Neural progenitor cell (in vitro differentiated cells): ENCODE measurements around the gene SH3D21. TPM values are rescaled to one million over a fixed set of nuclear protein-coding genes. Genes with fewer than 3 reads are reported as not detected.

Experiments used
- DNase-seq: peaks from one replicate; pipeline ENCODE4 v3.0.0-alpha.2; 2016; ENCODE audit warnings: low spot score
- H2AFZ ChIP-seq: fragments of 200-600 bp; sonication (generic); replicated peaks from 2 replicates; pipeline ENCODE4 v1.6.1; 2016; ENCODE audit warnings: antibody characterized with exemption
- H3F3A ChIP-seq: fragments of 200-600 bp; sonication (generic); 2 replicates; pipeline ENCODE4 v1.6.1; 2016; ENCODE audit warnings: antibody characterized with exemption, low read depth
- H3K27ac ChIP-seq: fragments of 200-600 bp; sonication (generic); 2 replicates; pipeline ENCODE4 v1.5.1; 2016; ENCODE audit warnings: mild to moderate bottlenecking
- H3K27me3 ChIP-seq: fragments of 200-600 bp; sonication (generic); 2 replicates; pipeline ENCODE4 v1.6.1; 2016; ENCODE audit warnings: mild to moderate bottlenecking, moderate library complexity
- H3K36me3 ChIP-seq: fragments of 200-600 bp; sonication (generic); 2 replicates; pipeline ENCODE4 v1.5.1; 2016
- H3K4me1 ChIP-seq: fragments of 200-600 bp; sonication (generic); 2 replicates; pipeline ENCODE4 v1.6.1; 2016; ENCODE audit warnings: mixed run types
- H3K4me2 ChIP-seq: fragments of 200-600 bp; sonication (generic); 2 replicates; pipeline ENCODE4 v1.6.1; 2016
- H3K4me3 ChIP-seq: fragments of 200-600 bp; sonication (generic); 2 replicates; pipeline ENCODE4 v1.5.1; 2016
- H3K79me2 ChIP-seq: fragments of 200-600 bp; sonication (generic); 2 replicates; pipeline ENCODE4 v1.6.1; 2016; ENCODE audit warnings: low read depth
- H3K9ac ChIP-seq: fragments of 200-600 bp; sonication (generic); 2 replicates; pipeline ENCODE4 v1.6.1; 2016
- H3K9me3 ChIP-seq: fragments of 200-600 bp; sonication (generic); 2 replicates; pipeline ENCODE4 v1.5.1; 2016; ENCODE audit warnings: low read depth
- H4K20me1 ChIP-seq: fragments of 200-600 bp; sonication (generic); 2 replicates; pipeline ENCODE4 v1.6.1; 2016; ENCODE audit warnings: low read depth
- H3K27ac Mint-ChIP-seq: 3 replicates; pipeline ENCODE4 v1.8.0; 2021; ENCODE audit warnings: mixed read lengths
- H3K27me3 Mint-ChIP-seq: 2 replicates; pipeline ENCODE4 v1.8.0; 2022; ENCODE audit warnings: low read depth, mild to moderate bottlenecking, inconsistent platforms, moderate library complexity, mixed read lengths; ENCODE audit not compliant: insufficient read depth
- H3K36me3 Mint-ChIP-seq: 3 replicates; pipeline ENCODE4 v1.8.0; 2021; ENCODE audit warnings: mixed read lengths
- H3K4me1 Mint-ChIP-seq: 3 replicates; pipeline ENCODE4 v1.8.0; 2021; ENCODE audit warnings: mixed read lengths
- H3K4me3 Mint-ChIP-seq: 3 replicates; pipeline ENCODE4 v1.8.0; 2021; ENCODE audit warnings: mild to moderate bottlenecking, moderate library complexity, mixed read lengths
- H3K9me3 Mint-ChIP-seq: 3 replicates; pipeline ENCODE4 v1.8.0; 2020; ENCODE audit warnings: mixed read lengths
- CTCF ChIP-seq: fragments of 200-600 bp; sonication (generic); IDR thresholded peaks from 2 replicates; pipeline ENCODE4 v1.5.1; 2017; ENCODE audit warnings: antibody characterized with exemption, mild to moderate bottlenecking
- EZH2 ChIP-seq: fragments of 200-600 bp; sonication (generic); IDR thresholded peaks from 2 replicates; pipeline ENCODE4 v1.6.1; 2017; ENCODE audit warnings: antibody characterized with exemption, mild to moderate bottlenecking, moderate library complexity
- EZH2phosphoT487 ChIP-seq: fragments of 200-600 bp; sonication (generic); IDR thresholded peaks from 2 replicates; pipeline ENCODE4 v1.6.1; 2017; ENCODE audit warnings: antibody characterized with exemption
- total RNA-seq: library from RNA; depleted of rRNA; stranded (reverse); fragments of >200 nt; gene quantifications from 2 replicates; pipeline ENCODE4 v1.2.3, GENCODE V29; 2015; ENCODE audit warnings: low replicate concordance

Gene SH3D21
- total RNA-seq, 1 donor from 2014 or later = 6.1 TPM

GRCh38 chr1:36343651-36344394, 37.7 kb downstream of the SH3D21 start:
- H3K4me1 ChIP-seq = no peaks in the 10 kb centered on the region
- H3K27me3 Mint-ChIP-seq = peaks cover 9% of the 10 kb centered on the region
- H3K27me3 ChIP-seq = no peaks in the 10 kb centered on the region
- TF ChIP-seq EZH2 = no peak
- TF ChIP-seq CTCF = no peak
- TF ChIP-seq EZH2phosphoT487 = no peak
- no peaks in the 10 kb centered on the region for H3F3A ChIP-seq
- H3K4me3 Mint-ChIP-seq = no peak overlapping the region
- H3K9me3 ChIP-seq = no peaks in the 10 kb centered on the region
- H3K36me3 ChIP-seq = no peaks in the 10 kb centered on the region
- DNase-seq = no peak
- H2AFZ ChIP-seq = no peak overlapping the region
- no peak overlapping the region for H3K4me2 ChIP-seq
- H3K27ac ChIP-seq = no peak overlapping the region
- H3K9me3 Mint-ChIP-seq = no peaks in the 10 kb centered on the region
- H3K4me3 ChIP-seq = no peak overlapping the region
- H3K9ac ChIP-seq = no peak overlapping the region
- no peaks in the 10 kb centered on the region for H3K4me1 Mint-ChIP-seq
- no peak overlapping the region for H3K27ac Mint-ChIP-seq
- H3K36me3 Mint-ChIP-seq = peaks cover 19% of the 10 kb centered on the region
- no peaks in the 10 kb centered on the region for H4K20me1 ChIP-seq
- no peaks in the 10 kb centered on the region for H3K79me2 ChIP-seq

GRCh38 chr1:36344395-36344680, 38.2 kb downstream of the SH3D21 start:
- no peaks in the 10 kb centered on the region for H3K9me3 Mint-ChIP-seq
- no peak overlapping the region for H3K27ac Mint-ChIP-seq
- no peak for TF ChIP-seq EZH2
- TF ChIP-seq EZH2phosphoT487 = no peak
- TF ChIP-seq CTCF = no peak

GRCh38 chr1:36345353-36345752, 39.2 kb downstream of the SH3D21 start:
- Histone ChIP-seq H3K79me2 (no peaks in the 10 kb centered on the region), H3K9me3 (no peaks in the 10 kb centered on the region), H3F3A (no peaks in the 10 kb centered on the region), H3K9ac (no peak overlapping the region), H3K4me2 (no peak overlapping the region), H2AFZ (no peak overlapping the region), H3K36me3 (no peaks in the 10 kb centered on the region), H3K4me1 (no peaks in the 10 kb centered on the region), H3K27me3 (no peaks in the 10 kb centered on the region), H3K4me3 (no peak overlapping the region), H4K20me1 (no peaks in the 10 kb centered on the region), H3K27ac (no peak overlapping the region)
- Mint-ChIP-seq H3K4me3 (no peak overlapping the region), H3K4me1 (peaks cover 3% of the 10 kb centered on the region), H3K27ac (no peak overlapping the region), H3K9me3 (no peaks in the 10 kb centered on the region), H3K27me3 (peaks cover 4% of the 10 kb centered on the region), H3K36me3 (peaks cover 19% of the 10 kb centered on the region)
- DNase-seq = no peak
- TF ChIP-seq EZH2 (no peak), EZH2phosphoT487 (no peak), CTCF (no peak)

More at GRCh38 chr1:36344395-36344680, 38.2 kb downstream of the SH3D21 start:
- Mint-ChIP-seq H3K36me3 (peaks cover 19% of the 10 kb centered on the region), H3K4me3 (no peak overlapping the region), H3K4me1 (no peaks in the 10 kb centered on the region), H3K27me3 (peaks cover 4% of the 10 kb centered on the region)
- no peak overlapping the region for H2AFZ ChIP-seq
- H3K79me2 ChIP-seq = no peaks in the 10 kb centered on the region
- no peaks in the 10 kb centered on the region for H3F3A ChIP-seq
- no peaks in the 10 kb centered on the region for H3K4me1 ChIP-seq
- H4K20me1 ChIP-seq = no peaks in the 10 kb centered on the region
- H3K4me3 ChIP-seq = no peak overlapping the region
- no peak overlapping the region for H3K9ac ChIP-seq
- H3K27me3 ChIP-seq = no peaks in the 10 kb centered on the region
- no peak overlapping the region for H3K27ac ChIP-seq
- no peaks in the 10 kb centered on the region for H3K9me3 ChIP-seq
- no peak overlapping the region for H3K4me2 ChIP-seq
- H3K36me3 ChIP-seq = no peaks in the 10 kb centered on the region
- no peak for DNase-seq
